ENCODE measurements around the gene PDCD4.

- no peak for TF ChIP-seq BHLHE40 (IDR thresholded peaks at IDR 0.05; ENCODE audit: borderline replicate concordance)
- TF ChIP-seq FOXA1 (IDR thresholded peaks at IDR 0.05): no peak
- TF ChIP-seq NFRKB (IDR thresholded peaks at IDR 0.05): no peak
- TF ChIP-seq TARDBP (IDR thresholded peaks at IDR 0.05): no peak
Measured at GRCh38 chr10:110825508-110825907, 46.2 kb upstream of the PDCD4 start.

Measured in HEK293T (cell line).